Activated naive CD8-positive, alpha-beta T cell treated with anti-CD3 and anti-CD28 coated beads, Interleukin-2, amount 50 U/mL, for 24 hours (primary cell): ENCODE data around the gene COPRS.
A peak's percentile ranks its signal among the peaks of the same experiment; 100 is the strongest.

ENCODE experiments used
- ATAC-seq: fragments of 150-1000 bp; cut with Tn5 transposase; one replicate; pipeline ENCODE4 v1.10.0; 2021
- DNase-seq: peaks from one replicate; pipeline ENCODE4 v3.0.0; 2021
- H3K27ac Mint-ChIP-seq: one replicate; pipeline ENCODE4 v1.8.0; 2021; ENCODE audit warnings: mild to moderate bottlenecking, mixed read lengths
- H3K27me3 Mint-ChIP-seq: one replicate; pipeline ENCODE4 v1.8.0; 2021; ENCODE audit warnings: mixed read lengths
- H3K36me3 Mint-ChIP-seq: one replicate; pipeline ENCODE4 v1.8.0; 2021; ENCODE audit warnings: low read depth, mixed read lengths
- H3K4me1 Mint-ChIP-seq: one replicate; pipeline ENCODE4 v1.8.0; 2021; ENCODE audit warnings: mixed read lengths
- H3K4me3 Mint-ChIP-seq: one replicate; pipeline ENCODE4 v1.8.0; 2021; ENCODE audit warnings: mild to moderate bottlenecking, moderate library complexity, mixed read lengths
- H3K9me3 Mint-ChIP-seq: one replicate; pipeline ENCODE4 v1.8.0; 2021; ENCODE audit warnings: mixed read lengths

COPRS gene

GRCh38 chr17:31869031-31869430 lies 10.0 kb upstream of the COPRS start:
- Mint-ChIP-seq H3K4me1 (peaks cover 4% of the 10 kb centered on the region), H3K9me3 (no peaks in the 10 kb centered on the region), H3K27ac (no peak overlapping the region), H3K36me3 (peaks cover 66% of the 10 kb centered on the region), H3K4me3 (no peak overlapping the region), H3K27me3 (no peaks in the 10 kb centered on the region)
- DNase-seq (no peak), ATAC-seq (no peak)

- peaks cover 18% of the 10 kb centered on the region for H3K36me3 Mint-ChIP-seq
- H3K27ac Mint-ChIP-seq, result peak overlapping the region; percentile 50
- H3K27me3 Mint-ChIP-seq, result no peaks in the 10 kb centered on the region
- DNase-seq (no peak), ATAC-seq (peak; percentile 22)
- peak overlapping the region; percentile 64 for H3K4me3 Mint-ChIP-seq
- no peaks in the 10 kb centered on the region for H3K9me3 Mint-ChIP-seq
- peaks cover 21% of the 10 kb centered on the region for H3K4me1 Mint-ChIP-seq
Observed at GRCh38 chr17:31859487-31860008, 504 bp upstream of the COPRS start.

- ATAC-seq (peak; percentile 29), DNase-seq (no peak)
- Mint-ChIP-seq H3K4me3 (peak overlapping the region; percentile 89), H3K4me1 (peaks cover 21% of the 10 kb centered on the region), H3K27me3 (no peaks in the 10 kb centered on the region), H3K9me3 (no peaks in the 10 kb centered on the region), H3K36me3 (peaks cover 15% of the 10 kb centered on the region), H3K27ac (peak overlapping the region; percentile 66)
Observed at GRCh38 chr17:31857920-31858641, 963 bp downstream of the COPRS start.

GRCh38 chr17:31856750-31857149 lies 2.3 kb downstream of the COPRS start:
- Mint-ChIP-seq H3K9me3 (no peaks in the 10 kb centered on the region), H3K27ac (no peak overlapping the region)

GRCh38 chr17:31854672-31855071 lies 4.4 kb downstream of the COPRS start:
- Mint-ChIP-seq H3K9me3 (no peaks in the 10 kb centered on the region), H3K36me3 (peaks cover 27% of the 10 kb centered on the region), H3K27ac (no peak overlapping the region), H3K27me3 (no peaks in the 10 kb centered on the region), H3K4me1 (peaks cover 19% of the 10 kb centered on the region), H3K4me3 (no peak overlapping the region)
- DNase-seq, result no peak
- no peak for ATAC-seq

More at GRCh38 chr17:31856750-31857149, 2.3 kb downstream of the COPRS start:
- no peak for ATAC-seq
- no peaks in the 10 kb centered on the region for H3K27me3 Mint-ChIP-seq
- H3K4me3 Mint-ChIP-seq, result no peak overlapping the region
- no peak for DNase-seq
- H3K36me3 Mint-ChIP-seq, result peaks cover 21% of the 10 kb centered on the region
- H3K4me1 Mint-ChIP-seq, result peaks cover 21% of the 10 kb centered on the region

- ATAC-seq (no peak), DNase-seq (no peak)
- Mint-ChIP-seq H3K27ac (no peak overlapping the region), H3K36me3 (peaks cover 27% of the 10 kb centered on the region), H3K9me3 (no peaks in the 10 kb centered on the region), H3K27me3 (no peaks in the 10 kb centered on the region), H3K4me1 (peaks cover 16% of the 10 kb centered on the region), H3K4me3 (no peak overlapping the region)
Observed at GRCh38 chr17:31853911-31854470, 5.1 kb downstream of the COPRS start.

GRCh38 chr17:31845291-31845690 lies 13.8 kb downstream of the COPRS start:
- Mint-ChIP-seq H3K27ac (no peak overlapping the region), H3K9me3 (no peaks in the 10 kb centered on the region), H3K4me1 (peaks cover 3% of the 10 kb centered on the region), H3K27me3 (peaks cover 2% of the 10 kb centered on the region), H3K4me3 (no peak overlapping the region), H3K36me3 (no peaks in the 10 kb centered on the region)
- ATAC-seq (no peak), DNase-seq (no peak)

GRCh38 chr17:31843070-31843745 lies 15.8 kb downstream of the COPRS start:
- ATAC-seq, result no peak
- Mint-ChIP-seq H3K27me3 (peaks cover 4% of the 10 kb centered on the region), H3K9me3 (no peaks in the 10 kb centered on the region), H3K36me3 (no peaks in the 10 kb centered on the region), H3K4me1 (no peaks in the 10 kb centered on the region), H3K4me3 (no peak overlapping the region), H3K27ac (no peak overlapping the region)
- no peak for DNase-seq

GRCh38 chr17:31842195-31843069 lies 16.6 kb downstream of the COPRS start:
- DNase-seq, result peak; percentile 68
- no peaks in the 10 kb centered on the region for H3K4me1 Mint-ChIP-seq
- H3K27ac Mint-ChIP-seq, result no peak overlapping the region
- H3K27me3 Mint-ChIP-seq, result peaks cover 4% of the 10 kb centered on the region
- no peak overlapping the region for H3K4me3 Mint-ChIP-seq
- H3K9me3 Mint-ChIP-seq, result no peaks in the 10 kb centered on the region
- H3K36me3 Mint-ChIP-seq, result no peaks in the 10 kb centered on the region
- ATAC-seq, result peak; percentile 82

GRCh38 chr17:31841850-31842194 lies 17.2 kb downstream of the COPRS start:
- no peak for DNase-seq
- no peaks in the 10 kb centered on the region for H3K36me3 Mint-ChIP-seq

GRCh38 chr17:31838636-31839225 lies 20.3 kb downstream of the COPRS start:
- no peaks in the 10 kb centered on the region for H3K36me3 Mint-ChIP-seq
- H3K4me3 Mint-ChIP-seq, result no peak overlapping the region
- no peak overlapping the region for H3K27ac Mint-ChIP-seq
- peaks cover 4% of the 10 kb centered on the region for H3K27me3 Mint-ChIP-seq
- peaks cover 4% of the 10 kb centered on the region for H3K4me1 Mint-ChIP-seq
- ATAC-seq, result no peak
- DNase-seq, result no peak
- H3K9me3 Mint-ChIP-seq, result no peaks in the 10 kb centered on the region

More at GRCh38 chr17:31841850-31842194, 17.2 kb downstream of the COPRS start:
- Mint-ChIP-seq H3K27ac (no peak overlapping the region), H3K9me3 (no peaks in the 10 kb centered on the region), H3K4me3 (no peak overlapping the region), H3K27me3 (peaks cover 4% of the 10 kb centered on the region), H3K4me1 (no peaks in the 10 kb centered on the region)
- ATAC-seq, result no peak

GRCh38 chr17:31835984-31836383 lies 23.1 kb downstream of the COPRS start:
- Mint-ChIP-seq H3K27ac (no peak overlapping the region), H3K36me3 (no peaks in the 10 kb centered on the region), H3K9me3 (no peaks in the 10 kb centered on the region), H3K4me3 (no peak overlapping the region), H3K4me1 (peaks cover 4% of the 10 kb centered on the region), H3K27me3 (peaks cover 4% of the 10 kb centered on the region)
- DNase-seq (no peak), ATAC-seq (no peak)

- ATAC-seq (peak; percentile 43), DNase-seq (no peak)
- no peaks in the 10 kb centered on the region for H3K9me3 Mint-ChIP-seq
- H3K27ac Mint-ChIP-seq, result no peak overlapping the region
- H3K36me3 Mint-ChIP-seq, result no peaks in the 10 kb centered on the region
- no peaks in the 10 kb centered on the region for H3K27me3 Mint-ChIP-seq
- peaks cover 4% of the 10 kb centered on the region for H3K4me1 Mint-ChIP-seq
- H3K4me3 Mint-ChIP-seq, result no peak overlapping the region
Observed at GRCh38 chr17:31834448-31834847, 24.6 kb downstream of the COPRS start.

GRCh38 chr17:31832746-31833145 lies 26.3 kb downstream of the COPRS start:
- Mint-ChIP-seq H3K9me3 (no peaks in the 10 kb centered on the region), H3K36me3 (no peaks in the 10 kb centered on the region), H3K27ac (no peak overlapping the region), H3K4me3 (no peak overlapping the region), H3K27me3 (no peaks in the 10 kb centered on the region), H3K4me1 (peaks cover 4% of the 10 kb centered on the region)
- DNase-seq, result no peak
- ATAC-seq, result no peak
